Nephron progenitor cell (in vitro differentiated cells): ENCODE data around the gene RND3.

Experiments used
- DNase-seq: peaks from one replicate; pipeline ENCODE4 v3.0.0; 2021
- H3K27ac Mint-ChIP-seq: 2 replicates; pipeline ENCODE4 v1.8.0; 2021; ENCODE audit warnings: mild to moderate bottlenecking, moderate library complexity, mixed read lengths
- H3K27me3 Mint-ChIP-seq: 2 replicates; pipeline ENCODE4 v1.8.0; 2021; ENCODE audit warnings: mild to moderate bottlenecking, low read depth, mixed read lengths; ENCODE audit not compliant: poor library complexity
- H3K36me3 Mint-ChIP-seq: 2 replicates; pipeline ENCODE4 v1.8.0; 2021; ENCODE audit warnings: low read depth, mixed read lengths
- H3K4me1 Mint-ChIP-seq: 2 replicates; pipeline ENCODE4 v1.8.0; 2021; ENCODE audit warnings: mixed read lengths
- H3K4me3 Mint-ChIP-seq: 2 replicates; pipeline ENCODE4 v1.8.0; 2021; ENCODE audit warnings: mild to moderate bottlenecking, moderate library complexity, mixed read lengths
- H3K9me3 Mint-ChIP-seq: 2 replicates; pipeline ENCODE4 v1.8.0; 2021; ENCODE audit warnings: mild to moderate bottlenecking, moderate library complexity, mixed read lengths
- CTCF ChIP-seq: fragments of 200-600 bp; sonication (generic); IDR thresholded peaks from 2 replicates; pipeline ENCODE4 v1.5.0; 2021; ENCODE audit warnings: antibody characterized with exemption

Gene RND3

GRCh38 chr2:150480971-150481830, 6.3 kb downstream of the RND3 start:
- H3K4me3 Mint-ChIP-seq = no peak overlapping the region
- TF ChIP-seq CTCF = no peak
- H3K27ac Mint-ChIP-seq = no peak overlapping the region
- H3K9me3 Mint-ChIP-seq = no peaks in the 10 kb centered on the region
- no peaks in the 10 kb centered on the region for H3K27me3 Mint-ChIP-seq
- peaks cover 62% of the 10 kb centered on the region for H3K4me1 Mint-ChIP-seq
- peaks cover 17% of the 10 kb centered on the region for H3K36me3 Mint-ChIP-seq
- DNase-seq = no peak

- no peak for TF ChIP-seq CTCF
- Mint-ChIP-seq H3K36me3 (peaks cover 19% of the 10 kb centered on the region), H3K9me3 (no peaks in the 10 kb centered on the region), H3K27ac (no peak overlapping the region), H3K4me3 (no peak overlapping the region), H3K4me1 (peaks cover 65% of the 10 kb centered on the region), H3K27me3 (no peaks in the 10 kb centered on the region)
- no peak for DNase-seq
These were observed 7.2 kb downstream of the RND3 start for GRCh38 chr2:150480241-150480640.

GRCh38 chr2:150479075-150479915, 8.2 kb downstream of the RND3 start:
- Mint-ChIP-seq H3K4me1 (peaks cover 56% of the 10 kb centered on the region), H3K27ac (no peak overlapping the region), H3K27me3 (no peaks in the 10 kb centered on the region), H3K4me3 (no peak overlapping the region), H3K36me3 (peaks cover 27% of the 10 kb centered on the region), H3K9me3 (no peaks in the 10 kb centered on the region)
- no peak for DNase-seq
- no peak for TF ChIP-seq CTCF

GRCh38 chr2:150478200-150478974, 9.1 kb downstream of the RND3 start:
- peaks cover 52% of the 10 kb centered on the region for H3K4me1 Mint-ChIP-seq
- H3K9me3 Mint-ChIP-seq = no peaks in the 10 kb centered on the region
- peak overlapping the region; percentile 19 for H3K4me3 Mint-ChIP-seq
- H3K27me3 Mint-ChIP-seq = no peaks in the 10 kb centered on the region
- H3K27ac Mint-ChIP-seq = no peak overlapping the region
- TF ChIP-seq CTCF = no peak
- H3K36me3 Mint-ChIP-seq = peaks cover 36% of the 10 kb centered on the region
- DNase-seq = no peak

- no peak overlapping the region for H3K4me3 Mint-ChIP-seq
- DNase-seq = no peak
- peaks cover 43% of the 10 kb centered on the region for H3K4me1 Mint-ChIP-seq
- no peaks in the 10 kb centered on the region for H3K9me3 Mint-ChIP-seq
- H3K27ac Mint-ChIP-seq = peak overlapping the region; percentile 31
- peaks cover 47% of the 10 kb centered on the region for H3K36me3 Mint-ChIP-seq
- no peaks in the 10 kb centered on the region for H3K27me3 Mint-ChIP-seq
- no peak for TF ChIP-seq CTCF
These were observed 10.1 kb downstream of the RND3 start for GRCh38 chr2:150477347-150477746.
